Breast epithelium (tissue), 3 donors: ENCODE results near the gene RAP1GAP2.

Experiments used
- POLR2A ChIP-seq: fragments of 450-650 bp; IDR thresholded peaks from one replicate; pipeline ENCODE4 v1.6.1; 2016; ENCODE audit warnings: antibody characterized with exemption, mild to moderate bottlenecking, moderate library complexity
- POLR2AphosphoS5 ChIP-seq, 3 donors: sonication (generic); formaldehyde crosslinking; IDR thresholded peaks; one replicate each; pipeline ENCODE4 v1.6.1; 2017; ENCODE audit warnings: antibody characterized with exemption in 3 of 3
- TF ChIP-seq, protein P1 (sequence below), 3 donors: fragments of 450-650 bp; IDR thresholded peaks; one replicate each; pipeline ENCODE4 v1.5.1; 2016 to 2017; ENCODE audit warnings: antibody characterized with exemption in 3 of 3, mild to moderate bottlenecking in 3 of 3, moderate library complexity in 3 of 3

DNA sequence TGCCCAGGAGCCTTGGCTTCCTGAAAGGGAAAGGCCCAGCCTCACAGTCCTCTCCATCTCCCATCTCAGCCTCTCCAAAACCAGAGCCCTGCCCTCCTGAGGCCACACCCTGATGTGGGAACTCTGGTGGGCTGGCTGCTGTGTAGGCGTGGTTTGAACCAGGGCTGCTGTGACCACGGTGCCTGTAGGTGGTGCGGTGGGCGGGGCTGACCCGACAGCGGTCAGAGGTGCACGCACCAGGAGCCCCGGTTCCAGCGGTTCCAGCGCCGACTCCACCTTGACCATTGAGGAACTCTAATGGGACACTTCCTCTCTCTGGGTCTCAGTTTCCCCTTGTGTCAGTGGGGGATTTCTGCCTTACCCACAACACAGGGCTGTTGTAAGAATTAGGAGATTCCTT is 2.4 kb downstream of the RAP1GAP2 start:
- TF ChIP-seq, protein P1, sequence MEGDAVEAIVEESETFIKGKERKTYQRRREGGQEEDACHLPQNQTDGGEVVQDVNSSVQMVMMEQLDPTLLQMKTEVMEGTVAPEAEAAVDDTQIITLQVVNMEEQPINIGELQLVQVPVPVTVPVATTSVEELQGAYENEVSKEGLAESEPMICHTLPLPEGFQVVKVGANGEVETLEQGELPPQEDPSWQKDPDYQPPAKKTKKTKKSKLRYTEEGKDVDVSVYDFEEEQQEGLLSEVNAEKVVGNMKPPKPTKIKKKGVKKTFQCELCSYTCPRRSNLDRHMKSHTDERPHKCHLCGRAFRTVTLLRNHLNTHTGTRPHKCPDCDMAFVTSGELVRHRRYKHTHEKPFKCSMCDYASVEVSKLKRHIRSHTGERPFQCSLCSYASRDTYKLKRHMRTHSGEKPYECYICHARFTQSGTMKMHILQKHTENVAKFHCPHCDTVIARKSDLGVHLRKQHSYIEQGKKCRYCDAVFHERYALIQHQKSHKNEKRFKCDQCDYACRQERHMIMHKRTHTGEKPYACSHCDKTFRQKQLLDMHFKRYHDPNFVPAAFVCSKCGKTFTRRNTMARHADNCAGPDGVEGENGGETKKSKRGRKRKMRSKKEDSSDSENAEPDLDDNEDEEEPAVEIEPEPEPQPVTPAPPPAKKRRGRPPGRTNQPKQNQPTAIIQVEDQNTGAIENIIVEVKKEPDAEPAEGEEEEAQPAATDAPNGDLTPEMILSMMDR (IDR thresholded peaks at IDR 0.05) = no peak
- TF ChIP-seq POLR2AphosphoS5 (IDR thresholded peaks at IDR 0.05) = no peak
- no peak for TF ChIP-seq POLR2A
